Measurements from ENCODE around the gene CRYBA2.

- TF ChIP-seq CTCF (IDR thresholded peaks at IDR 0.05) = no peak
- TF ChIP-seq POLR2A (IDR thresholded peaks at IDR 0.05) = no peak
Observed at GRCh38 chr2:219009294-219009693, 16.1 kb upstream of the CRYBA2 start.

Data from lower leg skin (tissue), 3 donors.